Epithelial cell of proximal tubule (primary cell): Measurements from ENCODE around the gene FAP. TPM values are rescaled to one million over a fixed set of nuclear protein-coding genes. Genes with fewer than 3 reads are reported as not detected.

Source experiments
- DNase-seq: peaks from one replicate; pipeline ENCODE4 v3.0.0-alpha.2; 2011; ENCODE audit warnings: low read depth
- H3K4me3 ChIP-seq: 2 replicates; pipeline ENCODE4 v1.5.1; 2011; ENCODE audit warnings: low read depth, mild to moderate bottlenecking, low read length
- CTCF ChIP-seq: conservative IDR thresholded peaks from 2 replicates; pipeline ENCODE4 v1.5.1; 2012; ENCODE audit warnings: low read depth, mild to moderate bottlenecking, low read length
- total RNA-seq: library from RNA; depleted of rRNA; stranded (reverse); fragments of >200 nt; gene quantifications from 2 replicates; pipeline ENCODE4 v1.2.3, GENCODE V29; 2015

The FAP gene
- total RNA-seq, 1 donor from 2014 or later: 2.3 TPM

- DNase-seq: no peak
- no peak for TF ChIP-seq CTCF
Measured at GRCh38 chr2:162182395-162182794, 60.9 kb downstream of the FAP start.

DNA sequence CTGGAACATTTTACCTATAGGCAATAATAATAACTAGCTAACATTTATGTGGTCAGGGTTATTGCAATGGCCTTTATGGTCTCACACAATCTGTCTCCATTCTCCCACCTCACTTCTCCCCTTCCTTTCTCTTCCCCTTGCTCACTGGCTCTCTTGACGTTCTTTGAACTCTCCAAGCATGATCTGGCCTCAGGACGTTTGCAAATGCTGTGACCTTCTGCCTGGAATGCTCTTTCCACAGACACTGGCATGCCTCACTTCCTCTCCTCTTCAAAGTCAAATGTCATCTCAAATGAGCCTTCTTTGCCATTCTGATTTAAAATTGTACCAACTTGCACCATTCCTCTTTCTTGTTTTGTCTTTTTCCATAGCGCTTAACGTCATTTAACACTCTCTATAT is 65.9 kb downstream of the FAP start:
- TF ChIP-seq CTCF: no peak
- no peak overlapping the region for H3K4me3 ChIP-seq
- no peak for DNase-seq

More at GRCh38 chr2:162182395-162182794, 60.9 kb downstream of the FAP start:
- H3K4me3 ChIP-seq: no peak overlapping the region

DNA sequence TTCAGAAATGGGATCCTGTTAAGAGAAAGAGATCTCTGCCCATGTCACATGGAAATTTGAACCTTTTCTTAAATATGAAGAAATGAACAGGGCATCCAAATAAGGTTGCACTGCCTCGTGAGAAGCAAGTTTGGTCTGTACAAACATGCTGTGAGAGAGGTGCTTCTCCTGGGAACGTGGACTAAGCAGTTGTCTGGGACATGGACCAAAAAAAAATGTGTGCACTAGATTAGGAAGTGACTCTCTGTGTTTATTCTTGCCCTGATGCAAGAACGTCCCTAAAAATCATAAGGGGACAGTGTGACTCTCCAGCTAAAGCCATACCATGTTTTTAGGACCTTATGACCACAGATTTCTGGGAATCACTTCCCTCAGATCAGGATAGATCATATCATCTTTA is 67.5 kb downstream of the FAP start:
- H3K4me3 ChIP-seq: no peak overlapping the region
- no peak for TF ChIP-seq CTCF
- no peak for DNase-seq

DNA sequence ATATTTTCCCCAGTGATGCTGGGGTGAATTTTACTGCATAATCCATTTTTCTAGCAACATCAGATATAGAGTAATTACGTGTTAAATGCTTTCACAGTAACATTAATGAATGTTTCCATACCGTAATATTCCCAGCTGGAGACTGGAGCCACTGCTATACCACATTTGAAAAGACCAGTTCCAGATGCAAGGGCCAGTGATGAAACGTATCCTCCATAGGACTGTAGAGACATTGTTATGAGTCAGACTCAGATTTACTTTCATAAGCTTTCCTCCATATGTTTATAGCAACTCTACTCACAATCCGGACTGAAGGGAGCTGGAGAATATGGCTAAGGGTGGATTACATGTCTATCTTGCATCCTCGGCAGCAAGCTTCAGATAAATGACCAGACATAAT is 68.5 kb downstream of the FAP start:
- no peak for TF ChIP-seq CTCF
- no peak overlapping the region for H3K4me3 ChIP-seq
- DNase-seq: no peak

DNA sequence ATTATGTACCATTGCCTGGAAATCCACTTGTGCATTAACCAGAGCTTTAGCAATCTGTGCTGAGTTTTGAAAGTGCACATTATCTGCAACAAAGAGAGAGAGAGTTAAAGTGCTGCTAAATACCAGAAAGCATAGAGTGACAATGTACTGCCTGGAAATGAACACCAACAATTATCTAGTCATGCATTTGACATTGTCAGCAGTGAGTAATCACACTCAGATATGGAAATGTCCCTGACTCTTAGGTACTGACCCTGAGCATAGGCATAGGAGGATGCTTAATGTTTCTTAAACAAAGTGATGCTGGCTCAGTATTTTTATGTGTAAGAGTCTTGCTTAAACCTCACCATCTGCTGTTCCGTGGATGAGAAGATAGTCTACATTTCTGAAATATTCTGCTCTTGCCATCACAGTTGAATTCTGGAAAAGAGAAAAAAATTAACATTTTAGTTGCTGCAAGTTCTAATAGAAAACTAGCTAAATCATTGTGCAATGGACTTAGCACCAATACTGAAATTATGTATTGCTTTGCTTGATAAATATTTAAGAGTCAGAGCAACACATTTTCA is 70.4 kb downstream of the FAP start:
- no peak overlapping the region for H3K4me3 ChIP-seq
- no peak for DNase-seq
- no peak for TF ChIP-seq CTCF

GRCh38 chr2:162166745-162167144 is 76.5 kb downstream of the FAP start:
- DNase-seq: no peak
- no peak overlapping the region for H3K4me3 ChIP-seq
- TF ChIP-seq CTCF: no peak

DNA sequence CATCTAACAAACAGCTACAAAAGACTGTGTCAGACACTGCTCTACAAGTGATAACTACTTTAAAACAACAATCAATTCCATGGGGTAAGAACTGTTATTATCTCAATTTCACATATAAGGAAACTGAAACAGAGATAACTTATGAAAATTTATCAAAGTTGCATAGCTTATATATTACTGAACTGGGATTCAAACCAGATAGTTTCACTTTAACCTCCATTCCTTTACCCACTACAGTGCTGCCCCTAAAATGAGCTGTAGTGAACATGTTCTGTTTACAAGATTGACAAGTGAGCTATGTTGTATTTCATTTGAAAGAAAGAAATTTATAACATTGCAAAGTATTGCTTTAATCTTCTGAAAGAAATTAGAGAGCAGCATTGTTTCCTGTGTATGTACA is 77.1 kb downstream of the FAP start:
- no peak for TF ChIP-seq CTCF
- H3K4me3 ChIP-seq: no peak overlapping the region
- DNase-seq: no peak
